Esophagus (tissue), 2 donors: ENCODE data around the gene PLEKHA7. TPM values are rescaled to one million over a fixed set of nuclear protein-coding genes. Genes with fewer than 3 reads are reported as not detected.
A peak's percentile ranks its signal among the peaks of the same experiment; 100 is the strongest.
"Not testable (repeated sequence)": the region's sequence is repeated elsewhere in the genome, so short reads cannot be mapped to it uniquely, and the experiment has no call there.

Experiments
- H3K27ac ChIP-seq, 2 donors: one replicate each; pipeline ENCODE4 v1.5.1; 2013; ENCODE audit warnings: low read depth in 2 of 2, mild to moderate bottlenecking in 2 of 2, inconsistent platforms in 1 of 2, low read length in 1 of 2, moderate library complexity in 1 of 2
- H3K27me3 ChIP-seq, 2 donors: one replicate each; pipeline ENCODE4 v1.6.1; 2013; ENCODE audit warnings: low read length in 2 of 2, control low read depth in 1 of 2, mild to moderate bottlenecking in 1 of 2; ENCODE audit not compliant: insufficient read depth in 2 of 2, control insufficient read depth in 1 of 2
- H3K36me3 ChIP-seq, 2 donors: one replicate each; pipeline ENCODE4 v1.6.1; 2013; ENCODE audit warnings: low read length in 1 of 2; ENCODE audit not compliant: control insufficient read depth in 2 of 2, insufficient read depth in 2 of 2
- H3K4me1 ChIP-seq, 2 donors: one replicate each; pipeline ENCODE4 v1.6.1; 2013; ENCODE audit warnings: low read length in 1 of 2; ENCODE audit not compliant: control insufficient read depth in 2 of 2, insufficient read depth in 2 of 2
- H3K4me3 ChIP-seq, 2 donors: one replicate each; pipeline ENCODE4 v1.5.1; 2013; ENCODE audit warnings: low read length in 2 of 2, mild to moderate bottlenecking in 2 of 2, low read depth in 1 of 2, moderate library complexity in 1 of 2
- H3K9me3 ChIP-seq, 2 donors: one replicate each; pipeline ENCODE4 v1.6.1; 2013; ENCODE audit warnings: mild to moderate bottlenecking in 2 of 2, low read depth in 1 of 2, low read length in 1 of 2, moderate library complexity in 1 of 2; ENCODE audit not compliant: control insufficient read depth in 2 of 2, insufficient read depth in 1 of 2
- WGBS, 2 donors: extraction: QIAGEN DNeasy Blood & Tissue Kit; methylation state at CpG; one replicate each; pipeline ENCODE4 v1.1.7; 2013; 5-methylcytosine and 5-hydroxymethylcytosine counted together
- polyA plus RNA-seq, 2 donors: library from polyadenylated mRNA; stranded (reverse); fragments of 200-250 nt; gene quantifications; one replicate each; pipeline ENCODE4 v1.2.3, GENCODE V29; 2013
- donor health status: healthy with polysubstance abuse.
- donor health status: Bipolar disorder and iron deficiency.

Gene PLEKHA7
- polyA plus RNA-seq, 2 donors = 41.4 to 46.0 TPM

DNA sequence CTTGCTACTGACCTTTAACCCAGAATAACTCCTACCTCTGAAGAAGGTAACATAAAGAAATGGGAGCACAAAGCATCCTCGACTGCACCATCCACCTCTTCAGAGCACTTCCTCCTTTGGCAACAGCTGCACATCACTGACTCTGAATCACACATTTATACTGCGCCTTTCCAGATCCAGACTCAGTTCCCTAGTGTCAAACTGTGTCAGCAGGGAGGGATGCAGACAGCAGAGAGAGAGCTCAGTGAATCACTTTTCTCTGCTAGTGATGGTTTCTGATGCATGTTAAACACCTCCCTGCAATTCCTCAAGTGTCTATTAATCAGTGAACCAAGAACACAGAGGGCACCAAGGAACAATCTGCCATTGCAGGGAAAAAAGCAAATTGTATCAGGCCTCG, 118.9 kb downstream of the PLEKHA7 start:
- Histone ChIP-seq H3K27ac (no peak overlapping the region), H3K4me1 (peaks cover 0 to 6% of the 10 kb centered on the region in 2 donors), H3K9me3 (no peaks in the 10 kb centered on the region), H3K36me3 (no peaks in the 10 kb centered on the region), H3K4me3 (no peak overlapping the region), H3K27me3 (no peaks in the 10 kb centered on the region)
- WGBS, 2 donors = 68 to 75% methylated on average over 3 of the region's 3 CpGs

DNA sequence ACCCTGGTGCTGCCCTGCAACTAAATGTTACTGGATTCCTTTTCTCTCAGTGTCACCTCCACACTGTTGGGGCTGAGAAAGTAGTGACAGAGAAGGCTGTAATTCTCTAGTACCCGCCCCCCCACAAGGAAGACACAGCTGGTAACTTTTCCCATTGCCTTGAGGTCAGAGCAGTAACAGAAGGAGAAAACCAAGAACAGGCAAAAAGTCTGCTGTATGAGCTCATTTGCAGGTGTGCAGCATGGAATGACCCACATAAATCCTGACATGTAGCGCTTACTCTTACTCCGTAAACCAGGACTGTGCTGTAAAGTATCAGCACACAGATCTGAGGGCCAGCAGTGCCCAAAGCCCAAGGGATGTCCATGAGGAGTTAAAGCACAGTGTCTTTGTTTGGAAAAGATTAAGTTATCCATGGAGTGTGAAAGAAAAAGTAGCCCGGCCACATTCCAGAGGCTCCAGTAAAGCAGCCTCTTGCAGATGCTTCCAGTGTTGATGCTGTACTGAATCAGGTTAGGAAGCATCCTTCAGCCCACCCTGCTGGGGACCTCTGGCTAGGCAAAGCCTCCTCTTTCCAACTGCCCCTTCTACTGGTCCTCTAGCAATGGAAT, 120.7 kb downstream of the PLEKHA7 start:
- Histone ChIP-seq H3K9me3 (no peaks in the 10 kb centered on the region), H3K4me1 (peaks cover 0 to 6% of the 10 kb centered on the region in 2 donors), H3K27me3 (no peaks in the 10 kb centered on the region), H3K36me3 (no peaks in the 10 kb centered on the region), H3K27ac (no peak overlapping the region), H3K4me3 (no peak overlapping the region)
- 53 to 63% methylated on average over 4 of the region's 4 CpGs for WGBS, 2 donors

DNA sequence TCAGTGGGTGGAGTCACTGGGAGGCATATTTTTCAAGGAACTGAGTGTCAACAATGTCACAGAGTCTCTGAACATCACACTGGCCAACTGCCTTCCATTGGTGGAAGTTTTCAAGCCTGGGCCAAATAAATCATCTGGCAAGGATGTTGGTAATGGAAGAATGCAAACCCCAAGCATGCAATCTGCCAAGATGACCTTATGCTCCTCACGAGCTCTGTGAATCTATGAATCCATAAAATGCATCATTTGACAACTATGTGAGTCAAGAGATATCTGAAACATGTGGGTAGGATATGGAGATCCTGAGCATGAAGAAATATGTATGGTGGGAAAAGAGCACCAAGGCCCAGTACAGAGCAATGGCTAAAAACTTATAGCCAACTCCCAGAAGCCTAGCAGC, 122.2 kb downstream of the PLEKHA7 start:
- Histone ChIP-seq H3K27me3 (no peaks in the 10 kb centered on the region), H3K9me3 (no peaks in the 10 kb centered on the region), H3K27ac (no peak overlapping the region), H3K36me3 (no peaks in the 10 kb centered on the region), H3K4me3 (no peak overlapping the region), H3K4me1 (peaks cover 0 to 6% of the 10 kb centered on the region in 2 donors)
- 31 to 37% methylated on average over 1 of the region's 1 CpG for WGBS, 2 donors

DNA sequence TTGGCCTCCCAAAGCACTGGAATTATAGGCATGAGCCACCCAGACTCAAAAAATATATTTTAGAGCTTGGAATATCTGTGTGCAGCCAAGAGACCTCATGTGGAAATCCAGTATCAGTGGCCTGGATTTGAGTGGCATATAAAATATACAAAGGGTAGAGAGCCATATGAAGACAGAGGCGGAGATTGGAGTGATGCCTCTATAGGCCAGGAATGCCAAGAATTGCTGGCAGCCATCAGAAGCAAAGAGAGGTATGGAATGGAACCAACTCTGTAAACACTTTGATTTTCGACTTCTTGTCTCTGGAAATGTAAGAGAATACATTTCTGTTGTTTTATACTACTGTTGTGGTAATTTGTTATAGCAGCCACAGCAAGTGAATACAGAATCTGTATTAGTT, 123.0 kb downstream of the PLEKHA7 start:
- Histone ChIP-seq H3K4me1 (peaks cover 0 to 6% of the 10 kb centered on the region in 2 donors), H3K27ac (no peak overlapping the region), H3K27me3 (no peaks in the 10 kb centered on the region), H3K9me3 (no peaks in the 10 kb centered on the region), H3K4me3 (no peak overlapping the region), H3K36me3 (no peaks in the 10 kb centered on the region)
- WGBS, 2 donors = 56 to 69% methylated on average over 2 of the region's 2 CpGs

DNA sequence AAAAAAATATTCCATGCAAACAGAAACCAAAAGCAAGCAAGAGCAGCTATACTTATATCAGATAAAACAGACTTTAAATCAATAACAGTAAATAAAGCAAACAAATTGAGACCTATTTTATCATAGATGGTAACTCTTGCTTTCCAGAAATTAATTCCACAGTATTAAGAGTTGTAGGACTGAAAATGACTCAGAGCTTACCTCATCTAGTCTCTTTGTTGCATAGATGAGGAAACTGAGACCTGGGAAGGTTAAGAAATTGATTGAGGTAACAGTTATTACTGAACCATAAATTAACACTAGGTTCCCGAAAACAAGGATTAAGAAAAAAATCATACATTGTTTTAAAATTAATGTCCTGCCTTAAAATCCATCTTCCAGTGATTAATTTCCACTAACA, 123.8 kb downstream of the PLEKHA7 start:
- Histone ChIP-seq H3K9me3 (no peaks in the 10 kb centered on the region), H3K36me3 (no peaks in the 10 kb centered on the region), H3K4me1 (peaks cover 0 to 6% of the 10 kb centered on the region in 2 donors), H3K27ac (no peak overlapping the region), H3K27me3 (no peaks in the 10 kb centered on the region), H3K4me3 (no peak overlapping the region)
- 65% methylated on average over 1 of the region's 1 CpG for WGBS, 2 donors

DNA sequence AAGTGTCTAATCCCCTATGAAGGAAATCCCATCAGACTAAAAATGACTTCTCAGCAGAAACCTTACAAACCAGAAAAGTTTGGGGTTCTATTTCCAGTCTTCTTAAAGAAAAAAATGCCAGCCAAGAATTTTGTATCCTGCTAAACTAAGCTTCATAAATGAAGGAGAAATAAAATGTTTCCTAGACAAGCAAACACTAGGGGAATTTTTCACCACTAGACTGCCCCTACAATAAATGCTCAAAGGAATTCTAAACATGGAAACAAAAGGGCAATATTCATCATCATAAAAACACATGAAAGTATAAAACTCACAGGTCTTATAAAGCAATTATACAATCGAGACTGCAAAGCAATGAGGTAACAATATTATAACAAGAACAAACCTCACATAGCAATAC, 124.3 kb downstream of the PLEKHA7 start:
- WGBS, 2 donors = 86 to 94% methylated on average over 1 of the region's 1 CpG
- Histone ChIP-seq H3K27me3 (no peaks in the 10 kb centered on the region), H3K27ac (no peak overlapping the region)

DNA sequence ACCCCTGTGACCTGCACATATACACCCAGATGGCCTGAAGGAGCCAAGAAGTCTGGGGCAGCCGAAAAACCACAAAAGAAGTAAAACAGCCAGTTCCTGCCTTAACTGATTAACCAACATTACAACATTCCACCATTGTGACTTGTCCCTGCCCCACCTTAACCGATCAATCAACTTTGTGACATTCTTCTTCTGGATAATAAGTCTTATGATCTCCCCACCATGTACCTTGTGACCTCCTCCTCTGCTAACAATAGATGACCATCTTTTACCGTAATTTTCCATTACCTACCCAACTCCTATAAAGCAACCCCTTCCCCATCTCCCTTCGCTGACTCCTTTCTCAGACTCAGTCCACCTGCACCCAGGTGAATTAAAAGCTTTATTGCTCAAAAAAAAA, 125.2 kb downstream of the PLEKHA7 start:
- not testable (repeated sequence) for H3K27ac ChIP-seq, H3K36me3 ChIP-seq
- 76 to 86% methylated on average over 3 to 4 of the region's 4 CpGs for WGBS, 2 donors

More for the DNA sequence above, 124.3 kb downstream of the PLEKHA7 start:
- Histone ChIP-seq H3K36me3 (no peaks in the 10 kb centered on the region), H3K4me3 (no peak overlapping the region), H3K9me3 (no peaks in the 10 kb centered on the region), H3K4me1 (peaks cover 0 to 6% of the 10 kb centered on the region in 2 donors)

DNA sequence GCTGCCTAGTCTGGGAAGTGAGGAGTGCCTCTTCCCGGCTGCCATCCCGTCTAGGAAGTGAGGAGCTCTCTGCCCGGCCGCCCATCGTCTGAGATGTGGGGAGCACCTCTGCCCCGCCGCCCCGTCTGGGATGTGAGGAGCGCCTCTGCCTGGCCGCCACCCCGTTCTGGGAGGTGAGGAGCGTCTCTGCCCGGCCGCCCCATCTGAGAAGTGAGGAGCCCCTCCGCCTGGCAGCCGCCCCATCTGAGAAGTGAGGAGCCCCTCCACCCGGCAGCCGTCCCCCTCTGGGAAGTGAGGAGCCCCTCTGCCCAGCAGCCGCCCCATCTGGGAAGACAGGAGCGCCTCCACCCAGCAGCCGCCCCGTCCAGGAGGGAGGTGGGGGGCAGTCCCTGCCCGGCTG, 126.3 kb downstream of the PLEKHA7 start:
- not testable (repeated sequence) for H3K4me1 ChIP-seq, H3K27ac ChIP-seq, H3K4me3 ChIP-seq, H3K36me3 ChIP-seq, H3K27me3 ChIP-seq, H3K9me3 ChIP-seq
- WGBS, 2 donors = 90 to 91% methylated on average over 17 to 23 of the region's 23 CpGs

More for the DNA sequence above, 125.2 kb downstream of the PLEKHA7 start:
- not testable (repeated sequence) for H3K9me3 ChIP-seq, H3K4me1 ChIP-seq, H3K4me3 ChIP-seq, H3K27me3 ChIP-seq

DNA sequence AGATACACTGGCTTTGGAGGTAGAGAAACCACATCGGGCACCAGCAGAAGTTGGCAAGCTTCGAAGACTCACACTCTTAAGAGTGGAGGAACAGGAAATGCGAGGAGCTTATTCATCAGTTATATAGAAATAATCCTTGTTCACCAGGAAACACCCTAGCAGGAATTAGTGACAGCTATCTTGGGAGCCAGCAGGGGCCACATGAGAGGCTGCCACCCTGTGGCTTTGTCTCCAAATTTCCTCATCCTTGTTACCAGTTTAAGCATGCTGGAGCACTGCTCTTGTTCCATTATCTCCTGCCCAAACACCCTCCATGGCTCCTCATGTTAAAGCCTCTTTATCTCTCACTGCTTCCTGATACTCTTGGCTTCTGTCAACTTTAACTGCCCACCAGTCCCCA, 131.0 kb downstream of the PLEKHA7 start:
- peak overlapping the region; percentile 79 to 87 for H3K27ac ChIP-seq
- H3K4me3 ChIP-seq = no peak overlapping the region
- no peaks in the 10 kb centered on the region for H3K9me3 ChIP-seq
- H3K4me1 ChIP-seq = peaks cover 0 to 11% of the 10 kb centered on the region in 2 donors
- H3K27me3 ChIP-seq = no peaks in the 10 kb centered on the region
- H3K36me3 ChIP-seq = no peaks in the 10 kb centered on the region
- 39 to 42% methylated on average over 3 of the region's 3 CpGs for WGBS, 2 donors

DNA sequence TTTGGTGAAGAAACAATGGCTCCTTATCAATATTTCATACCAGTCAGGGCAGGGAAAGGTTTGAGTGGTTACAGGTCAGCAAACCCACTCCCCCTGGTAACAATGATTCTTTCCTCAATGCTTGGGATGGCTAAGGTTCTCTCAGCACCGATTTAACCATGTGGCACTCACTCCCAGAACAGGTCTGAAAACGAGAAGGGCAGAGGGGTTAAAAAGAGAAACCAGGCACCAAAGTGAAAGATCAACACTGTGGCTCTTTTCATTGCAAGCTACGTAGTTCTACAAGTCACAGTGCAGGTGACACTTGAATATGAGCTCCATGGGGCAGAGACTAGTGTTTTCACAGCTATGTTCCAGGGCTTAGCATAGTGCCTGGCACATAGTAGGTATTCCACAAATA, 132.4 kb downstream of the PLEKHA7 start:
- Histone ChIP-seq H3K4me3 (no peak overlapping the region), H3K36me3 (no peaks in the 10 kb centered on the region), H3K9me3 (no peaks in the 10 kb centered on the region), H3K27ac (peak overlapping the region; percentile 83 to 92), H3K4me1 (peaks cover 0 to 11% of the 10 kb centered on the region in 2 donors), H3K27me3 (no peaks in the 10 kb centered on the region)
- WGBS, 2 donors = 59 to 64% methylated on average over 3 of the region's 3 CpGs
